8988T (cell line): Measurements from ENCODE around the gene STXBP1.

Experiments
- DNase-seq: peaks from one replicate; pipeline ENCODE4 v3.0.0; 2011

Gene STXBP1

GRCh38 chr9:127739614-127740330, 127.7 kb downstream of the STXBP1 start:
- no peak for DNase-seq

- DNase-seq = no peak
Observed at GRCh38 chr9:127741831-127742434, 129.9 kb downstream of the STXBP1 start.
